HepG2 (cell line): ENCODE data around the gene PRDM7. TPM values are rescaled to one million over a fixed set of nuclear protein-coding genes. Genes with fewer than 3 reads are reported as not detected.

ENCODE experiments used
- EHMT2 ChIP-seq: fragments of 200-600 bp; sonication (generic); IDR thresholded peaks from 2 replicates; pipeline ENCODE4 v1.7.0; 2017; ENCODE audit warnings: antibody characterized with exemption, low read depth, low read length, borderline replicate concordance
- IRF2 ChIP-seq: IDR thresholded peaks from 2 replicates; pipeline ENCODE4 v1.6.1; 2018; ENCODE audit warnings: missing genetic modification reagents, missing compliant biosample characterization
- KAT7 ChIP-seq: IDR thresholded peaks from 2 replicates; pipeline ENCODE4 v1.6.1; 2018; ENCODE audit warnings: borderline replicate concordance, missing compliant biosample characterization
- KIAA2018 ChIP-seq: sonication (generic); formaldehyde crosslinking; IDR thresholded peaks from 2 replicates; pipeline ENCODE4 v1.5.0; 2020; ENCODE audit warnings: mild to moderate bottlenecking, missing genetic modification reagents, borderline replicate concordance
- KMT2B ChIP-seq: IDR thresholded peaks from 2 replicates; pipeline ENCODE4 v1.6.1; 2016; ENCODE audit warnings: missing genetic modification reagents, missing compliant biosample characterization
- PATZ1 ChIP-seq: sonication (generic); formaldehyde crosslinking; IDR thresholded peaks from 2 replicates; pipeline ENCODE4 v1.4.0; 2020; ENCODE audit warnings: missing genetic modification reagents
- SNAI1 ChIP-seq: sonication (generic); formaldehyde crosslinking; IDR thresholded peaks from 2 replicates; pipeline ENCODE4 v1.5.0; 2020; ENCODE audit warnings: mild to moderate bottlenecking, missing genetic modification reagents, borderline replicate concordance
- TAF1 ChIP-seq: sonication (generic); formaldehyde crosslinking; IDR thresholded peaks from 2 replicates; pipeline ENCODE4 v1.4.0; 2020; ENCODE audit warnings: missing genetic modification reagents
- ZSCAN5A ChIP-seq: sonication (generic); formaldehyde crosslinking; IDR thresholded peaks from 2 replicates; pipeline ENCODE4 v1.8.0; 2022; ENCODE audit warnings: mild to moderate bottlenecking, missing genetic modification reagents, borderline replicate concordance
- polyA plus RNA-seq, 8 experiments: library from polyadenylated mRNA; depleted of rRNA in 3 of 8; stranded (reverse) in 7 of 8; unstranded in 1 of 8; fragments of >200 nt; fragmentation: Illumina TruSeq in 4 of 8; extraction: Trizol in 4 of 8; gene quantifications; 2 replicates each; pipeline versions ENCODE4 v1.2.1 to v1.2.3, GENCODE V29; 2011 to 2016; ENCODE audit warnings: low read depth in 4 of 8, missing spikeins in 1 of 8, mixed read lengths in 1 of 8; ENCODE audit not compliant: insufficient read depth in 1 of 8
- total RNA-seq, 5 experiments: library from RNA; depleted of rRNA; stranded (reverse); fragments of >200 nt; fragmentation: Illumina TruSeq; extraction: Trizol; gene quantifications; 2 replicates each; pipeline ENCODE4 v1.2.3, GENCODE V29; 2016; ENCODE audit warnings: low read depth in 1 of 5

PRDM7 gene
- total and polyA plus RNA-seq, 2 of the 13 experiments (the other 11 are each of a cell fraction or from before 2014, with no cell fraction given), result not detected

- TF ChIP-seq KIAA2018 (no peak), KMT2B (CRISPR knock-in tag) (0 out of 2 replicates have a peak, but pooled peaks have one; percentile 43), IRF2 (no peak; the same call in 1 of the 2 replicates), EHMT2 (no peak), PATZ1 (CRISPR knock-in tag) (peak; percentile 82), SNAI1 (CRISPR knock-in tag) (no peak), ZSCAN5A (CRISPR knock-in tag) (no peak), TAF1 (CRISPR knock-in tag) (0 out of 2 replicates have a peak, but pooled peaks have one; percentile 29), KAT7 (CRISPR knock-in tag) (no peak)
- TF ChIP-seq, all 625 proteins: peak for 80
Measured at GRCh38 chr16:90018652-90019542, 58.2 kb downstream of the PRDM7 start, which contains the start of gene DBNDD1 (continued).
